Measurements from ENCODE around the gene TMEM74B.

Gene TMEM74B

DNA sequence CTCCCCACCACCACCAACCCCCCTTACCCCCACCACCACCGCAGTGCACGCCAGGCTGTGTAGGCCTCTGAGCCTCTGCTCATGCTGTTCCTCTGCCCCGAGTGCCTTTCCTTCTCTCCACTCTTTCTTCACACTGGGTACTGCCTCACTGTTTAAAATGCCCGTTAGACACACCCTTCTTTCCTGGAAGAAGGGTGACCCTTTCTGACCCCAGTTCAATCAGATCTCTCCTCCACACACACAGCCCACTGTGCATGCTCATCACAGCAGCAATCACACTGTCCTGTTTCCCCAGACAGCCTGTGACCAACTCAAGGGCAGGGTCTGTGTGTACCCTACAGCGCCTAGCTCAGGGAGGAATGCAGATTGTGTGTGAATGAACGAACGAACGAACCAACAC, 10.0 kb downstream of the TMEM74B start:
- DNase-seq (ENCODE audit: extremely low read depth, low read depth), result no peak
- TF ChIP-seq, protein P1, sequence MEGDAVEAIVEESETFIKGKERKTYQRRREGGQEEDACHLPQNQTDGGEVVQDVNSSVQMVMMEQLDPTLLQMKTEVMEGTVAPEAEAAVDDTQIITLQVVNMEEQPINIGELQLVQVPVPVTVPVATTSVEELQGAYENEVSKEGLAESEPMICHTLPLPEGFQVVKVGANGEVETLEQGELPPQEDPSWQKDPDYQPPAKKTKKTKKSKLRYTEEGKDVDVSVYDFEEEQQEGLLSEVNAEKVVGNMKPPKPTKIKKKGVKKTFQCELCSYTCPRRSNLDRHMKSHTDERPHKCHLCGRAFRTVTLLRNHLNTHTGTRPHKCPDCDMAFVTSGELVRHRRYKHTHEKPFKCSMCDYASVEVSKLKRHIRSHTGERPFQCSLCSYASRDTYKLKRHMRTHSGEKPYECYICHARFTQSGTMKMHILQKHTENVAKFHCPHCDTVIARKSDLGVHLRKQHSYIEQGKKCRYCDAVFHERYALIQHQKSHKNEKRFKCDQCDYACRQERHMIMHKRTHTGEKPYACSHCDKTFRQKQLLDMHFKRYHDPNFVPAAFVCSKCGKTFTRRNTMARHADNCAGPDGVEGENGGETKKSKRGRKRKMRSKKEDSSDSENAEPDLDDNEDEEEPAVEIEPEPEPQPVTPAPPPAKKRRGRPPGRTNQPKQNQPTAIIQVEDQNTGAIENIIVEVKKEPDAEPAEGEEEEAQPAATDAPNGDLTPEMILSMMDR (IDR thresholded peaks at IDR 0.05; ENCODE audit: low read depth, low read length), result no peak

DNA sequence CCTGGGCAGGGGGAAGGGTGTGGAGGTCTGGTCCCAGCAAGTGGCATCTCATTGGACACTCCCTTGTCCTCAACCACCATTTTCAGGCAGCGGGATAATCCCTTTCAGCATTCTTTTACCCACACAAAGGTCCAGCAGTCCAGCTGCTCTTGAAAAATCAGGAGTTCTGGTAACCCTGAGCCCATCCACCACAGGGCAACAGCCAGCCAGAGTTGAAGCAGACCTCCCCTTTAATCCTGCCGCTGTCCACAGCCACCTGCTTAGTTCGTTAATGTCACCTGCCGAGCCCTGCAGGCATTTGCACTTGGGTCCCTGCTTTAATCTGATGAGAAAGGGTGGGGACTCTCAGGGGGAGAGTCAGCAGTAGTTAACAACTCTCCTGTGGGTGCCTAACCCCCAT, 11.1 kb downstream of the TMEM74B start:
- DNase-seq (ENCODE audit: extremely low read depth, low read depth), result no peak
- TF ChIP-seq, protein P1 (IDR thresholded peaks at IDR 0.05; ENCODE audit: low read depth, low read length), result no peak

GRCh38 chr20:1171461-1172093, 13.2 kb downstream of the TMEM74B start:
- no peak for DNase-seq (ENCODE audit: extremely low read depth, low read depth)
- TF ChIP-seq, protein P1 (IDR thresholded peaks at IDR 0.05; ENCODE audit: low read depth, low read length), result no peak

- TF ChIP-seq, protein P1 (IDR thresholded peaks at IDR 0.05; ENCODE audit: low read depth, low read length), result no peak
- no peak for DNase-seq (ENCODE audit: extremely low read depth, low read depth)
Measured at GRCh38 chr20:1169224-1169623, 15.6 kb downstream of the TMEM74B start.

DNA sequence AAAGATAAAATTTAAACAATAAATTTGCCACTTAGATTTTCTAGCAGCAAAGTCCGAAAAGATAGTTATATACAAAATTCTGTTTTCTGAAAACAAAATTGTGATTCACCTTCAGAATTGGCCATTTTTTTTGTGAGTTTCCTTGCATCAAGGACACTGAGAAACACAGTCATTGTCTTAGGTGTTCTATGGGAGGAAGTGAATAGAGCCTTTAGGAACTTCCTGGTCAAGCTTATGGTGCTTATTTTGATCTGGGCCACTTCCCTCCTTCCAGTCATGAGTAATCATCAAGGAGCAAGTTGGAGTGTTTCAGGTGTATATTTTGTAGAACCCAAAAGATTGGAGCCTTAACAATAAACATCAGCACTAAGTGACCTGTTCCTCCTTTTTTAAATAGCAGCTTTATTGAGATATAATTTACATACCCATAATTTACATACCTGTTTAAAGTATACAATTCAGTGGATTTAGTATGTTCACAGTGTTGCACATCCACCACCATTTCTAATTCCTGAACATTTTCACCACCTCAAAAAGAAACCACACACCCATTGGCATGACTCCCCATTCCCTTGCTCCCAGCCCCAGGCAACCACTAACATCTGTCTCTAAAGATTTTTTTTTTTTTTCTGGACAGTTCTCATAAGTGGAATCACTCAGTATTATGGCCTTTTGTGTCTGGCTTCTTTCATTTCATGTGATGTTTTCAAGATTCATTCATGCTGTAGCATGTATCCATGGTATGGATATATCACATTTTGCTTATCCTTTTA, 17.6 kb downstream of the TMEM74B start:
- TF ChIP-seq, protein P1 (IDR thresholded peaks at IDR 0.05; ENCODE audit: low read depth, low read length), result no peak
- no peak for DNase-seq (ENCODE audit: extremely low read depth, low read depth)

GRCh38 chr20:1165941-1166340, 18.8 kb downstream of the TMEM74B start:
- TF ChIP-seq, protein P1 (IDR thresholded peaks at IDR 0.05; ENCODE audit: low read depth, low read length), result no peak
- DNase-seq (ENCODE audit: extremely low read depth, low read depth), result no peak

DNA sequence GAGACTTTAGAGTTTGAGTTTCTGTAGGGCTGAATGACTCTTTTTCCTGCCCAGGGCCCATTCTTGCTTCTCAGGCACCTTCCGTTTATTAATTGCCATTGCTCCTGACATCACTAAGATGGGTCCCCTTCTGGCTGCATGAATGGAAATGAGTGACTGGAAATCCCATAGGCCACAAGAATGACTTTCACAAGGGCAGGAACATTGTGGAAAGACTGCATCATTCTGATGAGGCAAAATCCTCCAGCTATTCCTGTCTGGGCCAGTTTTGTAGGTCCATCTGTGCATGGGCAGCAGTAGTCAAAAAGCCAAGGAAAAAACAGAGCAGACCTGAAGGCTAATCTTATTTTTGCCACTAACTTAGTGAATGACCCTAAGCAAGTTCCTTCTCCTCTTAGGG, 19.3 kb downstream of the TMEM74B start:
- TF ChIP-seq, protein P1 (IDR thresholded peaks at IDR 0.05; ENCODE audit: low read depth, low read length), result no peak
- DNase-seq (ENCODE audit: extremely low read depth, low read depth), result no peak

Data from AG09319 (cell line).